Ovary (tissue), 9 donors: ENCODE measurements around the gene SLC12A3. TPM values are rescaled to one million over a fixed set of nuclear protein-coding genes. Genes with fewer than 3 reads are reported as not detected.

Source experiments
- DNase-seq, 5 donors: peaks; one replicate each; pipeline ENCODE4 v3.0.0-alpha.2; 2019 to 2020
- H3K27ac ChIP-seq, 2 donors: fragments of 200-600 bp; one replicate each; pipeline versions ENCODE4 v1.5.1 to v1.8.0; 2019 to 2022
- H3K27me3 ChIP-seq: fragments of 200-600 bp; one replicate; pipeline ENCODE4 v1.8.0; 2022
- H3K36me3 ChIP-seq: fragments of 200-600 bp; sonication (generic); one replicate; pipeline ENCODE4 v1.5.1; 2019
- H3K4me1 ChIP-seq: one replicate; pipeline ENCODE4 v1.8.1; 2013; ENCODE audit warnings: mild to moderate bottlenecking, moderate library complexity; ENCODE audit not compliant: insufficient read depth
- H3K4me3 ChIP-seq: fragments of 200-600 bp; sonication (generic); one replicate; pipeline ENCODE4 v1.5.1; 2017
- H3K9me3 ChIP-seq, 2 donors: fragments of 200-600 bp in 1 of 2; sonication (generic) in 1 of 2; one replicate each; pipeline versions ENCODE4 v1.5.1 to v1.8.1; 2013 to 2019; ENCODE audit warnings: mild to moderate bottlenecking in 1 of 2, moderate library complexity in 1 of 2
- CTCF ChIP-seq, 3 donors: fragments of 450-650 bp in 2 of 3; fragments of 200-600 bp in 1 of 3; IDR thresholded peaks; one replicate each; pipeline versions ENCODE4 v1.5.1 to v1.8.0; 2016 to 2022; ENCODE audit warnings: antibody characterized with exemption in 3 of 3, mild to moderate bottlenecking in 1 of 3
- EP300 ChIP-seq: sonication (generic); formaldehyde crosslinking; IDR thresholded peaks from one replicate; pipeline ENCODE4 v1.6.1; 2017; ENCODE audit warnings: antibody characterized with exemption
- POLR2A ChIP-seq: fragments of 450-650 bp; IDR thresholded peaks from one replicate; pipeline ENCODE4 v1.6.1; 2017; ENCODE audit warnings: antibody characterized with exemption, mild to moderate bottlenecking, moderate library complexity
- WGBS, 3 donors: extraction: QIAGEN DNeasy Blood & Tissue Kit in 1 of 3; methylation state at CpG; one replicate each; pipeline versions ENCODE4 v1.1.5 to v1.1.7; 2013 to 2017; 5-methylcytosine and 5-hydroxymethylcytosine counted together
- intact Hi-C, 4 donors: fragments of 100-400 bp; cut with DNase I; formaldehyde crosslinking; loops; one replicate each; pipeline versions ENCODE4 v1.11.0 to v1.15.1; 2022 to 2023
- polyA plus RNA-seq, 2 donors: library from polyadenylated mRNA; stranded (reverse); fragments of 200-250 nt in 1 of 2; fragments of 350-450 nt in 1 of 2; fragmentation: Illumina TruSeq in 1 of 2; extraction: RNeasy Lipid Tissue Mini Kit (QIAGEN cat#74804) in 1 of 2; gene quantifications; one replicate each; pipeline ENCODE4 v1.2.3, GENCODE V29; 2013 to 2014
- total RNA-seq, 7 donors: library from RNA; depleted of rRNA in 2 of 7; stranded (reverse); fragments of >200 nt in 2 of 7; fragmentation: NEBNext Ultra II Directional in 3 of 7; extraction: Animal tissue kit (Norgen Biotek cat#: 25700) in 3 of 7; gene quantifications; one replicate each; pipeline versions ENCODE4 v1.1.0 to v1.2.4, GENCODE V29; 2016 to 2023
- donor health status: DM: no; HTN: no; CAD: no; lungs with moderate emphysema.
- donor health status: DM: no; HTN: no; CAD: no.
- donor health status: Bipolar disorder and iron deficiency.
- donor health status: DM: yes; HTN: yes; CAD: no.
- donor health status: DM: no; HTN: no; CAD: no.
- donor health status: DM: yes; HTN: yes; CAD: no.

The SLC12A3 gene
- total and polyA plus RNA-seq, 9 donors = 0.04 to 0.37 TPM; not detected in 7

- Histone ChIP-seq H3K9me3 (no peaks in the 10 kb centered on the region), H3K27me3 (no peaks in the 10 kb centered on the region), H3K36me3 (no peaks in the 10 kb centered on the region), H3K4me1 (no peaks in the 10 kb centered on the region), H3K27ac (no peak overlapping the region), H3K4me3 (no peak overlapping the region)
- intact Hi-C loops = no loop called here
- no peak for TF ChIP-seq CTCF (IDR thresholded peaks at IDR 0.05)
- no peak for TF ChIP-seq POLR2A
- no peak for TF ChIP-seq EP300
- 63 to 75% (median 73%) methylated on average over 4 of the region's 4 CpGs for WGBS, 3 donors
- DNase-seq = no peak
Measured at GRCh38 chr16:56895813-56896212, 30.8 kb downstream of the SLC12A3 start.

GRCh38 chr16:56896244-56896643, 31.2 kb downstream of the SLC12A3 start:
- DNase-seq = no peak
- 57 to 88% (median 59%) methylated on average over 3 of the region's 3 CpGs for WGBS, 3 donors
- H3K4me3 ChIP-seq = no peak overlapping the region

GRCh38 chr16:56897026-56897799, 32.2 kb downstream of the SLC12A3 start:
- Histone ChIP-seq H3K4me1 (no peaks in the 10 kb centered on the region), H3K9me3 (no peaks in the 10 kb centered on the region), H3K4me3 (no peak overlapping the region), H3K36me3 (no peaks in the 10 kb centered on the region), H3K27ac (no peak overlapping the region), H3K27me3 (no peaks in the 10 kb centered on the region)
- DNase-seq = no peak
- intact Hi-C loops = no loop called here
- 61 to 74% (median 69%) methylated on average over 8 of the region's 8 CpGs for WGBS, 3 donors
- TF ChIP-seq EP300 (no peak), CTCF (IDR thresholded peaks at IDR 0.05) (no peak), POLR2A (no peak)

More at GRCh38 chr16:56896244-56896643, 31.2 kb downstream of the SLC12A3 start:
- Histone ChIP-seq H3K36me3 (no peaks in the 10 kb centered on the region), H3K27me3 (no peaks in the 10 kb centered on the region), H3K27ac (no peak overlapping the region), H3K9me3 (no peaks in the 10 kb centered on the region), H3K4me1 (no peaks in the 10 kb centered on the region)
- intact Hi-C loops = no loop called here
- TF ChIP-seq CTCF (IDR thresholded peaks at IDR 0.05) (no peak), EP300 (no peak), POLR2A (no peak)

- no peak overlapping the region for H3K27ac ChIP-seq
- no peaks in the 10 kb centered on the region for H3K36me3 ChIP-seq
- no peak for TF ChIP-seq CTCF (IDR thresholded peaks at IDR 0.05)
- TF ChIP-seq EP300 = no peak
- no peak for TF ChIP-seq POLR2A
- WGBS, 3 donors = 94 to 99% (median 96%) methylated on average over 8 of the region's 8 CpGs
- no peaks in the 10 kb centered on the region for H3K4me1 ChIP-seq
- H3K27me3 ChIP-seq = no peaks in the 10 kb centered on the region
- no peak overlapping the region for H3K4me3 ChIP-seq
- H3K9me3 ChIP-seq = no peaks in the 10 kb centered on the region
- DNase-seq = no peak
- intact Hi-C loops = no loop called here
Measured at GRCh38 chr16:56898847-56899246, 33.8 kb downstream of the SLC12A3 start.
